GM19324 (cell line): ENCODE results near the gene EXD3.
"Not testable (repeated sequence)": the region's sequence is repeated elsewhere in the genome, so short reads cannot be mapped to it uniquely, and the experiment has no call there.

Source experiments
- ATAC-seq: cut with Tn5 transposase; IDR thresholded peaks from one replicate; pipeline ENCODE4 v1.9.1; 2021; ENCODE audit warnings: mild to moderate bottlenecking, moderate library complexity; ENCODE audit not compliant: unreplicated experiment, low FRiP score

Gene EXD3

DNA sequence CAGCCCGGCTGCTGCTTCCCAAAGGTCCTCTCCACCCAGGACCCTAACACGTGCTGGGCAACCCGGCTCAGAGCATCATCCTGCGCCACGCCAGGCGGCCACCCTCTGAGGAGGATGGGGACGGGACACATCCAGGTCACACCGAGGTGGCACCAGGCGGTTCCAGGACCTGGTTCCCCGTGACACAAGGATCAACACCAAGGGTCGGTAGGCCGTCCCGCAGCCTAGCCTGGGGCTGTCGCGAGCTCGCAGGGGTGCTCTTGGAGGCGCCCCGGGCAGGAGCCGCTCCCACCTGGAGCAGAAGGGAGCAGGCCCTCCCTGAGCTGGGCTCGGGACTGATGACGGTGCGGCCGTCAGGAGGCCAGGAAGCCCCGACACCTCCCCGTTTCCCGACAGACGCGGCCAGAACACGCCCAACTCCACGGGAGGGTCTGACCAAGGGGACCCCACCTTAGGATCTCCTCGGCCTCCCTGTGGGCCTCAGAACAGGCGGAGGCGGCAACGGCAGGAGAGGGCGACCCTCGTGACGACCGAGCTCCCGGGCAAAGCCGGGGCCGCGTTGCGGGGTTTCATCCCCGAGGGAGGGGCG, 6.3 kb downstream of the EXD3 start:
- no peak for ATAC-seq

DNA sequence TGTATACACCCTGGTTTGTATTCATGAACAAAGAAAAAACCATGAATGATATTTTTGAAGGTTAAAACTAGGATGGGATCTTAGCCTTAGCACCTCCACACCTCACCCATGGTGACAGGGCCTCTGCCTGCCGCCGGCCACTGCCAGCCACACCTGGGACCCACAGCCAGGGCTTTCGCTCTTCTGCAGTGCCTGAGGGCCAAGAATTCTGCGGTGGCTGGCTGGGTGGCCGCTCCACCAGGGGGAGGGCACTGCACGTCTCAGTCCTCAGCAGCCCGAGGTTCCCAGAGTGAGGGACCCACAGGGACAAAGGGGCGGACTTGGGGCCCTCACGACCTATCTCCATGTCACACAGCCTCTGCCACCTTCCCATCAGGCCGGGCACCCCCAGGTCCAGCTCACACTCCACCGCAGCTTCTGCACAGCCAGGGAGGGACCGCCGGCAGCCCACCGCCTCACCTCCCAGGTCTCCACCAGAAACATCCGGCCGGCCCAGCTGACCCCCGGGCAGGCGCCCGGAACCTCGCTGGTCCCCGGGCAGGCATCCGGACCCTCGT, 6.9 kb downstream of the EXD3 start:
- no peak for ATAC-seq

DNA sequence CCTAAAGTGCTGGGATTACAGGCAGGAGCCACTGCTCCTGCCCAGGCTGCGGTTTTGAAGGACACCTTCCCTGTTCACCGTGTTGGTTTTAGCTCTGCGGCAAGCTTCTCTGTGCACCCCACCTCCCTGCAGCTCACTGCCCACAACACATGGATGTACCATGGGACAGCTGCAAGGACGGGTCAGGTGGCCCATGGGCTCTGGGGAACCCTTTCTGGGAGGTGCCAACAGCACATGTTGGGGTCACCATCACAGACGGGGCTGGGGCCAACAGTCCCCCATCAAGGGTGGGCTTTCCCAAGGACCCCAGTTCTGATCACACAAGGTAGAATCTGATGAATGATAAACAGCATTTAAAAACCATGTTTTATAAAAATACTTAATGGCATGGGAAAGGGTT, 7.5 kb downstream of the EXD3 start:
- no peak for ATAC-seq

DNA sequence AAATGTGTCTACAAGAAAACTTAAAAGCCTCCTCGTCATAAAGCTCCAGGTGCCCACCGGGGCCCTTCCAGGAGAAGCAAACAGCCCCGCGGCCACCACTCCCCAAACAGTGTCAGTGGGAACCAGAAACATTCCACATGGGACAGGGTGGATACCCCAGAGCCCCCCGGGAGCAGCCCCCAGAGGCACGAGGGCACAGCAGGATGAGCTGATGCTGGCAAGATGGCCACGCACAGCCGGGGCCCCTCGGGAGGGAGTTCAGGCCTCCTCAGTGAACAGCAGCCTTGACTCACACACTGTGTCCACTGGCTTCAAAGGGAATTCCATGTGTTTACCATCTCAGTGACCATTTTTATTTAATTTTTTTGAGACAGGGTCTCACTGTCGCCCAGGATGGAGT, 10.5 kb downstream of the EXD3 start:
- ATAC-seq = no peak

DNA sequence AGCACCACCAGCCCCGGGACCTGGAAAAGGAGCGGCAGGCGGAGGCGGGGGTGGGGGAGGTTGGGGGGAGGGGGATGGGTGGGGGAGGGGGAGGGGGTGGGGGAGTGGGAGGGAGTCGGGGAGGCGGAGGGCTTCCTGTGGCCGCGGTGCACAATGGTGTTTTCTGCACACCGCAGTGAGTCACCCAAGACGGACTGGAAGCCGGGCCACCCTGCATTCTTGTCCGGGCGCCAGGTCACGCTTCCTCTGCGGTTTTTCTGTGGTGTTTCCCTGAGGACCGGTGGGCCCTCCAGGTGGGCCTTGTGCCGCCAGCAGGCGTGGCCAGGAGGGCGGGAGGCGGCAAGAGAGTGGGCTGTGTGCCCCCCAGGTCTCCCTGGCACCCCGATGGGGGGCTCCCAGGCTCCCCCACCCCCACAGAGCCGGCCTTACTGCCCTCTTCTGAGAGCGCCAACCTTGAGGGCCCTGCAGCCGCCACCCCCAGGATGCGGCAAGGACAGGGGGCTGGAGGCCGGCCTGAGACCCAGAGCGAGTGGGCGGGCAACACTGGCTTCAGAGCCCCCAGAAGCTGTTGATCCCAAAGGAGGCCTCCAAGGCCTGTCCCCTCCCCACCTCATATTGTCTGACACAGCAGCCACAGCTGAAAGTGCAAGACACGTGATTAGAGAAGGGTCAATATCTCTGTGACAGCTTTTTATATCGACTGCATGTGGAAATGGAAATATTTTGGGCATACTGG, 11.1 kb downstream of the EXD3 start:
- no peak for ATAC-seq

DNA sequence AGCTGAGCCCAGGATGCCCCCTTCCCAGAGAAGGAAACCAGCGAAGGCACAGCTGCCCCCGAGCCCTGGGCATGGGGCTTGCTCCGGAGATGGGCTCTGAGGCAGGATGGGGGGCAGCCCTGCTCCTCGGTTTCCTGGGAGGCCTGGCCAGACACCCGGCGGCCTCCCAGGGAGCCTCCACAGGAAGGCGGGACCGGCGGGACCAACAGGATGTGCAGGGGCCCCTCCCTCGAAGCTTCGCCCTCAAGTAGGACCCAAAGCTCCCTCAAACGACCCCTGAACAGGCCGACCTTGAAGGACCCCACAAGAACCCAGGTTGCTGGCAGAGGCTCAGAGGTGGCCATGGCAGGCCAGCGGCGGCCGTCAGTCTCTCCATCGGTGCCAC, 11.7 kb downstream of the EXD3 start:
- no peak for ATAC-seq

DNA sequence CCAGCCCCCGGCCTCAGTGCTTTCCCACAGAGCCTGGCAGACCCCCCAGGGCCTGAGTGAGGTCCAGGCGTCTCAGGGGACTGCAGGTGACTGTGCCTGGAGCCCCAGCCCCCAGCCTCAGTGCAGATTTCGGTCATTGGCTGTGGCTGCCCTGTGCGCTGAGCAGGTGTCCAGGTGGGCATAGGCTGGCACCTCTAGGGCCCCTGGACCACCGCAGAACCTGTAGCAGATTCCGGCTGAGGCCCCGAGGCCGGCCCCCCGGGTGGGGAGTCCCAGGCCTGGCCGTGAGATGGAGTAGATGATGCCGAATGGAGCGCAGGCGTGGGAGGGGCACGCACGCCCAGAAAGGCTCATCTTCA, 12.1 kb downstream of the EXD3 start:
- ATAC-seq = no peak

DNA sequence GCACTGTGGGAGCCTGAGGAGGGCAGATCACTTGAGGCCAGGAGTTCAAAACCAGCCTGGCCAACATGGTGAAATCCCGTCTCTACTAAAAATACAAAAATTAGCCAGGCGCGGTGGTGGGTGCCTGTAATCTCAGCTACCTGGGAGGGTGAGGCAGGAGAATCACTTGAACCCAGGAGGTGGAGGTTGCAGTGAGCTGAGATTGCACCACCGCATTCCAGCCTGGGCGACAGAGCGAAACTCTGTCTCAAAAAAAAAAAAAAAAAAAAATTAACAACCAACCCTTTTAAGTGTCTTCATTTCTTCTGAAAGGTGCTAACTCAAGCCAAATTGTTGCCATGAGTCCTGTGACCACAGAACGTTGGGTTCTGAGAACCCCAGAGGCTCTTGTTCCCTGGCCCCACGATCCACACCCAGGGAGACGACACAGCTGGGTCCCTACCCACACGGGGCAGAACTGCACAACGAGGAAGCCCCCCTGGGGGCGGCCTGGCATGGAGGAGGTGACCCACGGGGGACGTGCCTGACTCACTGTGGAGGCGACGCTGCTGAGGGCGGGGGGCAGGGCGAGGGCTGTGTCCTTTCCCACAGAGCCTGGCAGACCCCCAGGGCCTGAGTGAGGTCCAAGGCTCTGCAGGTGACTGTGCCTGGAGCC, 12.6 kb downstream of the EXD3 start:
- ATAC-seq = not testable (repeated sequence)

DNA sequence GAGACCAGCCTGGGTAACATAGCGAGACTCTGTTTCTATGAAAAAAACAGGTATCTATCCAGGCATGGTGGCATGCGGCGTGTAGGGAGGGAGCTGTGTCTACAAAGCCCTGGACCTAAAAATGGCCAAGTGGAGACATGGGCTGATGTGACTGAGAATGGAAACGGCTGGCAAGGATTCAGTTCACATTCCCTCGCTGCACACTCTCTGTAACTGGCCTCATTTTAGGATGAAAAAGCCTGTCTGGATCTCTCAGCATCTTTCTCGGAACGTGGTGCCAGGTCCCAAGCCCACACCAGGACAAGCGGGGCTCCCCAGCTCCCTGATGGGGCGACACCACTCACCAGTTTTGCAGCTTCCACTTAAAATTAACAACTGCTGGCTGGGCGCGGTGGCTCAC, 13.4 kb downstream of the EXD3 start:
- no peak for ATAC-seq

DNA sequence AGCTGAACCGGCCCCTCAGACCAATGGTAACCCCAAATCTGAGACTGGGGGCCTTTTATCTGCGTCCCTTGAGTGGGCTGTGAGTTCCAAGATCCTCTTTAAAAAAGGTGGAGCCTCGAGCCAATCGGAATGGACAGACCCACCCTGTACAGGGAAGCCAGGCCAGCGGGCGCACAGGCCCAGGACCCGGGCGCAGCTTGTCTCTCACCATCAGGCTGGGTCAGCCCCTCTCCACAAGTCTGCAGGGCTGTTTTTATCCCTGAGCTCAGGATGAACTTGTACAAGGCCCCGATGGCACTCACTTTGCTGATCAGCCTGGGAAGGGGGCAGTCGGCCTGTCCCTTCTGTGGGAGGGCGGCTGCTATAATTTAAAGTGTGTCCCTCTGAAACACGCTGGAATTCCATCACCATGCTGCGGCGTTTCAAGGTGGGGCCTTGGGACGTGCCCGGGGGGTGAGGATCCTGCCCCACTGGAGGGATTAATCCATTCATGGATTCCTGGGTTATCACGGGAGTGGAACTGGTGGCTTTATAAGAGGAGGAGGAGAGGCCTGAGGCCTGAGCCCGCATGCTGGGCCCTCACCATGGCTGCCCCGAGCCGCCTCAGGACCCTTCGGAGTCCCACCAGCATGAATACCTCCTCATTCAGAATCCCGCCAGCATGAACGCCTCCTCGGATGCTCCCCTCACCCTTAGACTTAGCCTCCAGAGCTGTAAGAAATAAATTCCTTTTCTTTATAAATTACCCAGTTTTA, 14.1 kb downstream of the EXD3 start:
- ATAC-seq = no peak

DNA sequence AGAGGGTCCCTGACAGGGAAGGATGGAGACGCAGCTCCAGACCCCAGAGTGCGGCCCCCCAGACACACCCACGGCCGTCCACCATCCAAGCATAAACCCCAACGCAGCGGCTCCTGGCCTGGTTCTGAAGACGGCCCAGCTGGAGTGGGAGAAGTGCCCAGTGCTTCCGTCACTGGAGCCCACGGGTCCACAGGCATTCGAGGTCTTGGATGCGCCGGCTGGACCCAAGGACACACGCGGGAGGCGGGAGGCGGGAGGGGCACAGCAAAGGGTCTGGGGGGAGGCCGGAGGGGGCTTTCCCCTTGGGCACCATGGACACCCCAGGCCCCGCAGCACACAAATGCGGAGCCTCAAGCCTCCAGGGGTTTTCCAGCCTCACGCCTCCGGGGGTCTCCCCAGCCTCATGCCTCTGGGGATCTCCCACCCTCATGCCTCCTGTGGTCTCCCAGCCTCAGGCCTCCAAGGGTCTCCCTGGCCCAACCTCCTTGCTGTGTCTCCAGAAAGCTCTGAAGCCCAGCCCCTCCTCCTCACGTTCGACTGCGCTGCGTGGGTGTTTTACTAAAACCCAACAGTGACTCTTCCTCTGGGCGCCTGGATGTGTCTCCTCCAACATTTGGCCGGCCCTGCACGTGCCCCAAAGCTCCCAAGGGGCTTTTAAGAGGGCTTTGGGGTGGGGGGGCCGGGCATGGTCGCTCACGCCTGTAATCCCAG, 15.2 kb downstream of the EXD3 start:
- no peak for ATAC-seq

DNA sequence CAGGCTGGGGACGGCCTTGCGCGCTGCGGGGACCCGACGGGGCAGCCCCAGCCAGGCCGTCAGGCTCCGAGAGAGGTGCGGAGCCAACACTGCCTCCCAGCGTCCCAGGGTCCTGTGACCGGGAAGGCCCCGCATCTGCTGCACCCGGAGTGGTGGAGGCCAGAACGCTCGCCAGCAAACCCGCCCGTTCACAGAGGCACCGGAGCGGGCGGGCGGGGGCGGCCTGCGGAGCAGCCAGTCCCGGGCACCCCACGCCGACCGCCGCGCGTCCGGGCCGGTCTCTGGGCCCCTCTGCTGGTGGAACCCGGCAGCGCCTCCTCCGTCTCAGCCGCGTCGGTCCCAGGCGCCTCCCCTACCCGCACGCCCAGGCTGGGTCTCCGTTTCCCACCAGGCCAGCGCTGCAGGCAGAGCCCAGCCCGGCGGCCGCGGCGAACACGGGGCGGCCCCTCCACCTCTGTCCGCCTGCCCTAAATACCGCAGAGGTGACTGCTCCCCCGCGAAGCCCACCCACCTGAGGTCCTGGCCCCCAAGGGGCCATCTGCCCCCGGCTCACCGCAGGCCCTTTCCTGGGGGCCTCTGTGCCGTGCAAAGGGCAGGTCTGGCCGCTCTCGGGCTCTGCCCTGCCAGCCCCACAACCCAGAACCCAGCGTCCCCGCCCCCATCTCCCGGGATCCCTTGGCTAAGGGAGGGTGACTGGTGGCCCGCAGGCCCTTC, 15.9 kb downstream of the EXD3 start:
- no peak for ATAC-seq

DNA sequence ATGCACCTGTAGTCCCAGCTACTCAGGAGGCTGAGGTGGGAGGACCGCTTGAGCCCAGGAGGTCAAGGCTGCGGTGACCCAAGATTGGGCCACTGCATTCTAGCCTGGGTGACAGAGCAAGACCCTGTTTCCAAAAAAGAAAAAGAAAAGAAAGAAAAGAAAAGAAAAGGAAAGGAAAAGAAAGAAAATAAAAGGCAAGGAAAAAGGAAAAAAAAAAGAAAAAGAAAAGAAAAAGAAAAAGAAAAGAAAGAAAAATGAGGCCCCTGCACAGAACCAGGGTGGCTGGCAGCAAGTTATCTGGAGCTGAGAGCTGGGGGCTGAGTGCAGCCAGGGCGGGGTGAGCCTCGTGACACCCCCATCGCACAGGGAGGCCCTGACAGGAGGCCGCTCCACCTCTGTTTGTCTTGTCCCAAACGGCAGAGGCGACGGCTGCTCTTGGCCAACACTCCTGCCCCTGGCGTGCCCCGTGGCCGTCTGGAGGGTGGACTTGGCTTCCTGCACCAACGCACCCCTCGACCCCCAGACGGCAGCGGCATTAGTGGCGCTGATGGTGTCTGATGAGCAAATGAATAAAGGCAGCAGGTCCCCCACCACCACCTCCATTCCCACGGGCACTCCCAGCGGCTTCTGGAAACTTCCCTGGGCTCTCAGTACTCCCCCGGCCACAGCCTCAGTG, 16.7 kb downstream of the EXD3 start:
- ATAC-seq = no peak

DNA sequence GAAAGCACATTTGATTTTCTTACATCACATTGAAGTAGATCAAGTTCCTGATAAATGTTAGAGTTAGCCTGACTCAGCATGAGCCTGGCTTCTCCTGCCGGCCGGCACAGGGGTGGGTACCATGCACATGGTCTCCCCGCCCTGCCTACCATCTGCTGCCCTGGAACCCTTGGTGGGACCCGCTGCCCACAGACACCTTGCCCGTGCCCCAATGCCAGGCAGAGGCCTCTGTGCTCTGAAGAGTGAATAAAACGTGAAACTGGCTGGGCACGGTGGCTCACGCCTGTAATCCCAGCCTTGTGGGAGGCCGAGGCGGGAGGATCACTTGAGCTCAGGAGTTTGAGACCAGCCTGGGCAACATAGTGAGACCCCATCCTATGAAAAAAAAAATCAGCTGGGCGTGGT, 17.3 kb downstream of the EXD3 start:
- ATAC-seq = no peak

DNA sequence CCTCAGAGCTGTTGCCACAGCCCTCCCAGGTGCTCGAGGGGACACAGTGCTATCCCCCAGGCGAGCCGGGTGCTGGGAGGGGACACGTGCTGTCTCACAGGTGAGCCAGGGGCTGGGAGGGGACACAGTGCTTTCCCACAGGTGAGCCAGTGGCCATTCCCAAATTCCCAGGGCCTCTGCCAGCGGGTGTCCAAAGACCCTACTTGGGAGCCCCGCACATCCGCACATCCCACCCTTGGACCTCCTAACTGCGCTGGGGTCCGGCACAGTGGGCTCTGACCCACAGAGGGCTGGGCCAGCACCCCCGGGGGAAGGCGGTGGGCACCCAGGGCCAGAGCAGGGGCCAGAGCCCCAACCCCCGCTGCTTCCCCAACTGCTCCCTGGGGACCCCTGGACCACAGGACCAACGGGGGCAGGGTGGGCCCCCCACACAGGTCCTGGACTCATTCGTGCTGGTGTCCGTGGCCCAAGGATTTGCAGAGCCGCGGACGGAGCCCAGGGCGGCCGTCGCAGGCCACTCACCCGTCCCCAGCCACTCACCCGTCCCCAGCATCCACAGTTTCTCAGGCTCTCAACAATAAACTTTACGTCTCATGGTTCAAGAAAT, 17.9 kb downstream of the EXD3 start:
- no peak for ATAC-seq

DNA sequence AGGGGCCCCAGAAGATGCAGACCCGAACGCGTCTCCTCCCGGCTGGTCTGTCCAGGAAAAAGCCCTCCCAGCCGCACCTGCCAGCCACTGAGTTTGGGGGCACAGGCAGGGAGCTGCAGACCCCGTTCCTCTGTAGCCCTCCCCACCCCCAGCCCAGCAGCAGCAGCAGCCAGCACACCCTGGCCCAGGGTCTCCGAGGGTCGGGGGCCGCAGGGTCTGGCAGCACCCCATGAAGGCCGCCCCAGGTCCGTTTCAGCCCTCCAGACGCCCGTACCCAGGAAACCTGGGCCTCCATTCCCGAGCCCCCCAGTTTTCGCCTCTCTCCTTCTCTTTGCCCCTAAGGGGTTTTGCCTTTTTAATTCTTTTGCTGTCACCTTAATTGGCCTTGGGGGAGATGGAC, 19.7 kb downstream of the EXD3 start:
- ATAC-seq = no peak

DNA sequence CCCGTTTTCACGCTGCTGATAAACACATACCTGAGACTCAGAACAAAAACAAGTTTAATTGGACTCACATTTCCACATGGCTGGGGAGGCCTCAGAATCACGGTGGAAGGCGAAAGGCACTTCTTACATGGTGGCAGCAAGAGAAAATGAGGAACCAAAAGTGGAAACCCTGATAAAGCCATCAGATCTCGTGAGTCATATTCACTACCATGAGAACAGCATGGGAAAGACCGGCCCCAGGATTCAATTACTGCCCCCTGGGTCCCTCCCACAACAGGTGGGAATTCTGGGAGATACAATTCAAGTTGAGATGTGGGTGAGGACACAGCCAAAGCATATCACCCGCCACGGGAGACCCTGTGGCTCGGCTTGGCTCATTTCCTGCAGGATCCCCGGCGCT, 20.2 kb downstream of the EXD3 start:
- ATAC-seq = no peak

DNA sequence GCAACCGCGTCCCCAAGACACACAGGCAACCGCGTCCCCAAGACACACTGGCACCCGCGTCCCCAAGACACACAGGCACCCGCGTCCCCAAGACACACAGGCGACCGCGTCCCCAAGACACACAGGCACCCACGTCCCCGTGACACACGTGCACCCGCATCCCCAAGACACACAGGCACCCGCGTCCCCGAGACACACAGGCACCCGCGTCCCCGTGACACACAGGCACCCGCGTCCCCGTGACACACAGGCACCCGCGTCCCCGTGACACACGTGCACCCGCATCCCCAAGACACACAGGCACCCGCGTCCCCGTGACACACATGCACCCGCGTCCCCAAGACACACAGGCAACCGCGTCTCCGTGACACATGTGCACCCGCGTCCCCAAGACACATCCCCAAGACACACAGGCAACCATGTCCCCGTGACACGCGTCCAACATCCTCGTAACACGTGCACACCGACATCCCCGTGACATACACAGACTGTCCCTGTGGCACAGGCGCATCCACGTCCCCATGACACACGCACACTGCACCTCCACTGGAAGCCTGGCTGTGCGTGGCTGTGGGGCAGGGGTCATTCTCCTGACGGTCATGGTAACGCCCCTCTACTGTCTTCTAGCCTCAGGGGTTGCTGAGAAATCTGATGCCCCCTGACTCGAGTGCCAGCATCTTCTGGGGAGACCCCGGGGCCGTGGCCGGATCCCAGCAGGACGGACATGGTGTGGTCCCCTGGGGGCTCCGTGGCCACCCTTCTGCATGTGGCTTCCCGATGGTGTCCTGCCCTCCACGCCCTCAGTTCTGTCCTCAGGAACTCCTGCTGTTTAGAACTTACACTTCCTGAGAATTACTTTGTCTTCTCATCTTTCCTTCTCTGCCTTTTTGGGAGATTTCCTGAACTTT, 24.1 kb downstream of the EXD3 start:
- ATAC-seq = no peak
